ENCODE data around the gene EFCAB8. TPM values are rescaled to one million over a fixed set of nuclear protein-coding genes. Genes with fewer than 3 reads are reported as not detected.

The EFCAB8 gene
- total and polyA plus RNA-seq, 9 donors, result 0.08 to 0.20 TPM; not detected in 7

DNA sequence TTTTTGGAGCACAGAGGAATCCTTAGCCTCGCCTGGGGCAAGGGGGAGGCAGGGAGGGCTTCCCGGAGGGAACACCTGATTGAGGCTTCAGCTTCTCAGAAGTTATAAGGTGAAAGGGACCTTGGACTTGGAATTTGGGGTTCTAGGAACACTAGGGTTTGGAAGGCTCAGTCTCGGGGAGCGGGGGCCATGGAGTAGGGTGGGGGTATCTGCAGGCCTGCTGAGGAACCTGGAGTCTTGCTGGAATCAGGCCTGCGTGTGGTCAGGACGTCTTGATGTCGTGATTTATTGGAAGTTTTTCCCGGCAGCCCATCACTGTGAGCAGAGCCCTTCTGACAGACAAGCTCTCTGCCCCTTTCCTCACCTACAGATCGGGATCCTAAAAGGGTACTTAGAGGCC, 50.7 kb downstream of the EFCAB8 start:
- TF ChIP-seq, protein P1, sequence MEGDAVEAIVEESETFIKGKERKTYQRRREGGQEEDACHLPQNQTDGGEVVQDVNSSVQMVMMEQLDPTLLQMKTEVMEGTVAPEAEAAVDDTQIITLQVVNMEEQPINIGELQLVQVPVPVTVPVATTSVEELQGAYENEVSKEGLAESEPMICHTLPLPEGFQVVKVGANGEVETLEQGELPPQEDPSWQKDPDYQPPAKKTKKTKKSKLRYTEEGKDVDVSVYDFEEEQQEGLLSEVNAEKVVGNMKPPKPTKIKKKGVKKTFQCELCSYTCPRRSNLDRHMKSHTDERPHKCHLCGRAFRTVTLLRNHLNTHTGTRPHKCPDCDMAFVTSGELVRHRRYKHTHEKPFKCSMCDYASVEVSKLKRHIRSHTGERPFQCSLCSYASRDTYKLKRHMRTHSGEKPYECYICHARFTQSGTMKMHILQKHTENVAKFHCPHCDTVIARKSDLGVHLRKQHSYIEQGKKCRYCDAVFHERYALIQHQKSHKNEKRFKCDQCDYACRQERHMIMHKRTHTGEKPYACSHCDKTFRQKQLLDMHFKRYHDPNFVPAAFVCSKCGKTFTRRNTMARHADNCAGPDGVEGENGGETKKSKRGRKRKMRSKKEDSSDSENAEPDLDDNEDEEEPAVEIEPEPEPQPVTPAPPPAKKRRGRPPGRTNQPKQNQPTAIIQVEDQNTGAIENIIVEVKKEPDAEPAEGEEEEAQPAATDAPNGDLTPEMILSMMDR (IDR thresholded peaks at IDR 0.05), result no peak
- no peak for TF ChIP-seq POLR2A (IDR thresholded peaks at IDR 0.05)
- TF ChIP-seq EP300 (IDR thresholded peaks at IDR 0.05), result no peak

DNA sequence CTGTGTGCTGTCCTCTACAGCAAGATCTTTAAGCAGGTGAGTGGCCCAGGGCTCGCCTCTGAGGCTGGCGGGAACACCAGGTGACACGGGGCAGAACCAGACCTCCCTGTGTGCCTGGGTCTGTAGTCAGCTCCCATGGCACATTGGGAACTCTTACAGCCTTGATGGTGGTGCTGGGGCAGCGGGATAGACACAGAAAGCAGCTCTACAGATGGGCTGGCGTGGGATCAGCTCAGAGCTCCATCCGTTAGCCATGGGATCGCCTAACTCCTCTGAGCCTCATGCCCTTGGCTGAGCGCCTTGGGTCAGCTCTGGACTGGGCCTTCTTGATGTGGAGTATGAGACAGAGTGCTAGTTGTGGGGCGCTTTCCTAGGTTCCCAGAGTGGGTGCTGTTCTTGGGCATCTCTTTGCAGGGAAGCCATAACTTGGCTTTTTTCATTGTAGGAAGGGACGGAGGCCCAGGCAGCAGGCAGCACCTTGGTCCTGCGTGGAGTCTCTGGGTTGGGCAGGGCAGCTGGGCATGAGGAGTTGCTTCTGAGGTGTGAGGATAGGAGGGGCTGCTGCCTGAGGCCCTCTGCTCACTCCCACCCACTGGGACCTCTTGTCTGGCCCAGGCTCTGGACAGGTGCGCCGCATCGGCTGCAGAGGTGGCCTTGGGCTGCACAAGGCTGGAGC, 51.3 kb downstream of the EFCAB8 start:
- no peak overlapping the region for H3K4me3 ChIP-seq
- intact Hi-C loops (cut with DNase I), result loop anchor here in 1 of 4 donors (10.0 kb wide), 1 partner anchor 385 kb away; no protein-coding TSS in a partner anchor
- no peaks in the 10 kb centered on the region for H3K9me3 ChIP-seq
- no peaks in the 10 kb centered on the region for H3K36me3 ChIP-seq
- no peak for DNase-seq
- H3K27me3 ChIP-seq, result no peaks in the 10 kb centered on the region
- H3K27ac ChIP-seq, result no peak overlapping the region
- TF ChIP-seq EP300 (IDR thresholded peaks at IDR 0.05) (no peak), POLR2A (IDR thresholded peaks at IDR 0.05) (no peak)
- TF ChIP-seq, protein P1 (IDR thresholded peaks at IDR 0.05), result no peak
- H3K4me1 ChIP-seq (ENCODE audit: insufficient read depth), result no peaks in the 10 kb centered on the region
- 78 to 85% (median 83%) methylated on average over 14 of the region's 14 CpGs for WGBS, 3 donors

More for the DNA sequence above, 50.7 kb downstream of the EFCAB8 start:
- no peak for DNase-seq
- no peaks in the 10 kb centered on the region for H3K27me3 ChIP-seq
- H3K9me3 ChIP-seq, result no peaks in the 10 kb centered on the region
- intact Hi-C loops (cut with DNase I), result loop anchor here in 1 of 4 donors (10.0 kb wide), 1 partner anchor 385 kb away; no protein-coding TSS in a partner anchor
- no peaks in the 10 kb centered on the region for H3K4me1 ChIP-seq (ENCODE audit: insufficient read depth)
- no peaks in the 10 kb centered on the region for H3K36me3 ChIP-seq
- no peak overlapping the region for H3K27ac ChIP-seq
- no peak overlapping the region for H3K4me3 ChIP-seq
- 78 to 83% (median 82%) methylated on average over 9 of the region's 9 CpGs for WGBS, 3 donors

DNA sequence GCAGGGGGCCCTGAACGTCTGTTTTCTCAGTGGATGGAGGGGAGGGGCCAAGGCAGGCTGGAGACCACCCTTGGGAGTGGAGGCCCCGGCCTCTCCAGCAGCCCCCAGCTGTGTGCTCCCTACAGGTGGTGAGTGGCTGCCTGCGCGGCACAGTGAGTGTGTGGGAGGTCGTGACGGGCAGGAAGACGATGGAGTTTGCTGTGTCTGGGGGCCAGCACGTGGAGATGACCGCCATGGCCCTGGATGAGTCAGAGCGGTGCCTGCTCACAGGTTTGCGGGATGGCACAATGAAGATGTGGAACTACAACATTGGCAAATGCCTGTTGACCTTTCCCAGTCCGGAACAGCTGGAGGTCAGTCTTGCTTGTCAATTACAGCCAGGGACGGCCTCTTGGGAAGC, 52.6 kb downstream of the EFCAB8 start:
- H3K27ac ChIP-seq, result no peak overlapping the region
- no peaks in the 10 kb centered on the region for H3K36me3 ChIP-seq
- no peak for DNase-seq
- TF ChIP-seq EP300 (IDR thresholded peaks at IDR 0.05), result no peak
- no peak for TF ChIP-seq POLR2A (IDR thresholded peaks at IDR 0.05)
- TF ChIP-seq, protein P1 (IDR thresholded peaks at IDR 0.05), result no peak
- no peaks in the 10 kb centered on the region for H3K27me3 ChIP-seq
- H3K4me3 ChIP-seq, result no peak overlapping the region
- intact Hi-C loops (cut with DNase I), result no loop called here
- no peaks in the 10 kb centered on the region for H3K4me1 ChIP-seq (ENCODE audit: insufficient read depth)
- WGBS, 3 donors, result 35 to 48% (median 45%) methylated on average over 13 of the region's 13 CpGs
- H3K9me3 ChIP-seq, result no peaks in the 10 kb centered on the region

DNA sequence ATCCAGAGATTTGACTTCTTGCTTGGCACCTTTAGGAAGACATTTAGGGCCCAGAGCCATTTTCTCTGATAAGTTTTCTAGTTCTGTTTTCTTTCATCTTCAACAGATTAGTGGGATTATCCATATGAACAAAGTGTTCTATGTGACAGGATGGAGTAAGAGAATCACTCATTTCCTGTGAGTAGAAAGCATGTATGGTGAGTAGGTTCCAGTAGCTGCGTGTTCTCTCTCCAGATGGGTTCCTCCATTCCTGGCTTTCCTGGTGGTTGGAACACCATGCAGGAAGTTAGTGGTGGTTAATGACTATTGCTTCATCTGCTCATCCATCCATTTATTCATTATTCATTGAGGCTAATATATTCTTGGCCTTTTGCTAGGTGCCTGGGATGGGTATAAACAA, 54.0 kb downstream of the EFCAB8 start:
- DNase-seq, result no peak
- intact Hi-C loops (cut with DNase I), result no loop called here
- TF ChIP-seq EP300 (IDR thresholded peaks at IDR 0.05) (no peak), POLR2A (IDR thresholded peaks at IDR 0.05) (no peak)
- TF ChIP-seq, protein P1 (IDR thresholded peaks at IDR 0.05), result no peak
- WGBS, 3 donors, result 85 to 95% (median 93%) methylated on average over 1 of the region's 1 CpG
- no peaks in the 10 kb centered on the region for H3K4me1 ChIP-seq (ENCODE audit: insufficient read depth)
- H3K4me3 ChIP-seq, result no peak overlapping the region
- no peak overlapping the region for H3K27ac ChIP-seq
- H3K27me3 ChIP-seq, result no peaks in the 10 kb centered on the region
- no peaks in the 10 kb centered on the region for H3K9me3 ChIP-seq
- no peaks in the 10 kb centered on the region for H3K36me3 ChIP-seq

All from ovary (tissue), 9 donors.